Measurements from ENCODE around the gene SLC38A10. TPM values are rescaled to one million over a fixed set of nuclear protein-coding genes. Genes with fewer than 3 reads are reported as not detected.

SLC38A10 gene
- polyA plus RNA-seq, 1 donor (not counting 4 experiments of a cell fraction or from before 2014, with no cell fraction given): 16.8 TPM

DNA sequence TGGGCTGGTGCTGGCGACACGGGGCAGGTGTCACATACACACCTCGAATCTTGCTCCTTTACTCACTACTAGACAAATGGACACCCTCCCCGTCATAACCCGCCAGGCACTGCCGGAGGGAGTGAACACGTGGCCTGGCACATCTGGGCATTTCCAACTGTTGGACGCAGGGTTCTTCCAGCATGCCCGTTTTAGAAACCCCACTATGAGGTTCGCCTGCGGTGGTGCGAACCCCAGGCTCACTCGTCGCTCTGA, 65.5 kb downstream of the SLC38A10 start:
- Histone ChIP-seq H4K20me1 (ENCODE audit: control insufficient read depth, extremely low read depth, insufficient read depth, low read length) (no peaks in the 10 kb centered on the region), H3K9me1 (ENCODE audit: control insufficient read depth, extremely low read depth, insufficient read depth, low read length) (no peaks in the 10 kb centered on the region), H3K9ac (ENCODE audit: control insufficient read depth, extremely low read depth, insufficient read depth, low read length) (no peak overlapping the region), H3K79me2 (ENCODE audit: control insufficient read depth, insufficient read depth, low read length) (no peaks in the 10 kb centered on the region), H3K27ac (ENCODE audit: control insufficient read depth, insufficient read depth, low read length) (no peak overlapping the region), H3K36me3 (ENCODE audit: control insufficient read depth in 2 of 2, extremely low read depth in 1 of 2, insufficient read depth in 2 of 2, low read length in 2 of 2) (peaks cover 5 to 24% of the 10 kb centered on the region in 2 experiments), H3K4me3 (ENCODE audit: control insufficient read depth in 2 of 3, extremely low read depth in 1 of 3, insufficient read depth in 2 of 3, low read depth in 1 of 3, low read length in 3 of 3) (no peak overlapping the region), H3K4me1 (ENCODE audit: control insufficient read depth, extremely low read depth, insufficient read depth, low read length) (no peaks in the 10 kb centered on the region), H2AFZ (ENCODE audit: control insufficient read depth, low read length) (no peak overlapping the region), H3K9me3 (ENCODE audit: control insufficient read depth, low read depth, low read length) (no peaks in the 10 kb centered on the region), H3K27me3 (ENCODE audit: control insufficient read depth, extremely low read depth, insufficient read depth, low read length) (no peaks in the 10 kb centered on the region), H3K4me2 (ENCODE audit: control insufficient read depth, extremely low read depth, insufficient read depth, low read depth, low read length) (no peak overlapping the region)
- dilution Hi-C loops (cut with MboI; ENCODE audit: extremely low pct_ligation_motif_present, low sequenced_read_pairs): no loop called here
- DNase-seq (ENCODE audit: low read depth, low spot score) (no peak), FAIRE-seq (no peak)
- TF ChIP-seq EZH2 (IDR thresholded peaks at IDR 0.05; ENCODE audit: low read length): no peak
- TF ChIP-seq, protein P1, sequence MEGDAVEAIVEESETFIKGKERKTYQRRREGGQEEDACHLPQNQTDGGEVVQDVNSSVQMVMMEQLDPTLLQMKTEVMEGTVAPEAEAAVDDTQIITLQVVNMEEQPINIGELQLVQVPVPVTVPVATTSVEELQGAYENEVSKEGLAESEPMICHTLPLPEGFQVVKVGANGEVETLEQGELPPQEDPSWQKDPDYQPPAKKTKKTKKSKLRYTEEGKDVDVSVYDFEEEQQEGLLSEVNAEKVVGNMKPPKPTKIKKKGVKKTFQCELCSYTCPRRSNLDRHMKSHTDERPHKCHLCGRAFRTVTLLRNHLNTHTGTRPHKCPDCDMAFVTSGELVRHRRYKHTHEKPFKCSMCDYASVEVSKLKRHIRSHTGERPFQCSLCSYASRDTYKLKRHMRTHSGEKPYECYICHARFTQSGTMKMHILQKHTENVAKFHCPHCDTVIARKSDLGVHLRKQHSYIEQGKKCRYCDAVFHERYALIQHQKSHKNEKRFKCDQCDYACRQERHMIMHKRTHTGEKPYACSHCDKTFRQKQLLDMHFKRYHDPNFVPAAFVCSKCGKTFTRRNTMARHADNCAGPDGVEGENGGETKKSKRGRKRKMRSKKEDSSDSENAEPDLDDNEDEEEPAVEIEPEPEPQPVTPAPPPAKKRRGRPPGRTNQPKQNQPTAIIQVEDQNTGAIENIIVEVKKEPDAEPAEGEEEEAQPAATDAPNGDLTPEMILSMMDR (optimal IDR thresholded peaks at IDR 0.05 in 1 of 3, IDR thresholded peaks at IDR 0.05 in 1 of 3, conservative IDR thresholded peaks at IDR 0.05 in 1 of 3; ENCODE audit: extremely low read depth in 1 of 3, insufficient read depth in 2 of 3, low read length in 3 of 3): no peak

DNA sequence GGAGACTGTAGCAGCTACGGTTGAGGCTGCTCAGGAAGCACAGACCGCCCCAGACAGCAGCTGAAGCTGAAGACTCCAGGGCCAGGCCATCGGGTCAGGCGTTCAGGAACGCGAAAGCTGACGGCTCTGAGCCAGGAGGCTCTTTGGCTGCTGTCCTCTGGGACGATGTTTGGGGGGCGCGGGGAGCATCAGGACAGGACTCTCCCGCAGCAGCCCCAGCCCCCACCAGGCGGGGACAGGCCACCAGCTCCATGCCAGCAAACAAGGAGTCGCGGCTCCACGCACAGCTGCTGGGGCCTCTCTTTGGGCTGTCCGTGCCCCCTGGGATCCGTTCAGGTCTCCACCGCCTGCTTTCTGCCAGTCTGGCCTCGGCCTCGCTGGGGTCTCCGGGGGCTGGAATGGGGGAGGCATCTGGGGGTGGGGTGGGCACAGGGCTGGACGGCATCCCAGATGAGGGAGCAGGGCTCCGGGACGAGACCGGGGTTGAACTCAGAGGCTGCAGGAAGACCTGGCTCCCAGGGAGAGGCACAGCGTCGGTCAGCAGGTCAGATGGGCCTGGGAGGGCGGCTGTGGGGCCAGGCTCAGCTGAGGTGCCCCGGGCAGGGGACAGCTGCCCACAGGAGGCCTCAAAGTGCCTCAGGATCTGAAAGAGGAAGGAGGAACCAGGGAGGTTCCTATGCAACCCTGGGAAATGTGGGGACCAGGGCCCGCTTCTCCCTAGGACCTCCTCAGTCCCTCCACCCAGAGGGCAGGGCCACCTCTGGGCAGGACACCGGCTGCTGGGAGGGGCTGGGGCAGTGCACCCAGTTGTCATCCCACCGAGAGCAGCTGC, 66.1 kb downstream of the SLC38A10 start:
- dilution Hi-C loops (cut with MboI; ENCODE audit: extremely low pct_ligation_motif_present, low sequenced_read_pairs): no loop called here
- DNase-seq (ENCODE audit: low read depth, low spot score): no peak
- H3K9ac ChIP-seq (ENCODE audit: control insufficient read depth, extremely low read depth, insufficient read depth, low read length): no peak overlapping the region

More for the DNA sequence above, 66.1 kb downstream of the SLC38A10 start:
- Histone ChIP-seq H3K4me2 (ENCODE audit: control insufficient read depth, extremely low read depth, insufficient read depth, low read depth, low read length) (no peak overlapping the region), H3K27me3 (ENCODE audit: control insufficient read depth, extremely low read depth, insufficient read depth, low read length) (no peaks in the 10 kb centered on the region), H3K4me1 (ENCODE audit: control insufficient read depth, extremely low read depth, insufficient read depth, low read length) (no peaks in the 10 kb centered on the region), H3K79me2 (ENCODE audit: control insufficient read depth, insufficient read depth, low read length) (no peaks in the 10 kb centered on the region), H3K9me3 (ENCODE audit: control insufficient read depth, low read depth, low read length) (no peaks in the 10 kb centered on the region), H2AFZ (ENCODE audit: control insufficient read depth, low read length) (no peak overlapping the region), H3K27ac (ENCODE audit: control insufficient read depth, insufficient read depth, low read length) (no peak overlapping the region), H3K4me3 (ENCODE audit: control insufficient read depth in 2 of 3, extremely low read depth in 1 of 3, insufficient read depth in 2 of 3, low read depth in 1 of 3, low read length in 3 of 3) (no peak overlapping the region), H4K20me1 (ENCODE audit: control insufficient read depth, extremely low read depth, insufficient read depth, low read length) (no peaks in the 10 kb centered on the region), H3K9me1 (ENCODE audit: control insufficient read depth, extremely low read depth, insufficient read depth, low read length) (no peaks in the 10 kb centered on the region), H3K36me3 (ENCODE audit: control insufficient read depth in 2 of 2, extremely low read depth in 1 of 2, insufficient read depth in 2 of 2, low read length in 2 of 2) (peaks cover 5 to 24% of the 10 kb centered on the region in 2 experiments)
- FAIRE-seq: no peak
- no peak for TF ChIP-seq EZH2 (IDR thresholded peaks at IDR 0.05; ENCODE audit: low read length)
- TF ChIP-seq, protein P1 (optimal IDR thresholded peaks at IDR 0.05 in 1 of 3, IDR thresholded peaks at IDR 0.05 in 1 of 3, conservative IDR thresholded peaks at IDR 0.05 in 1 of 3; ENCODE audit: extremely low read depth in 1 of 3, insufficient read depth in 2 of 3, low read length in 3 of 3): no peak
